Measurements from ENCODE around the gene FAM110A. TPM values are rescaled to one million over a fixed set of nuclear protein-coding genes. Genes with fewer than 3 reads are reported as not detected.
"Not testable (repeated sequence)": the region's sequence is repeated elsewhere in the genome, so short reads cannot be mapped to it uniquely, and the experiment has no call there.

FAM110A gene
- total RNA-seq, 2 donors from 2014 or later, result 4.0 to 4.4 TPM

GRCh38 chr20:839626-840025 is 6.1 kb downstream of the FAM110A start:
- ATAC-seq (no peak), DNase-seq (no peak)
- intact Hi-C loops (cut with DNase I), result no loop called here

DNA sequence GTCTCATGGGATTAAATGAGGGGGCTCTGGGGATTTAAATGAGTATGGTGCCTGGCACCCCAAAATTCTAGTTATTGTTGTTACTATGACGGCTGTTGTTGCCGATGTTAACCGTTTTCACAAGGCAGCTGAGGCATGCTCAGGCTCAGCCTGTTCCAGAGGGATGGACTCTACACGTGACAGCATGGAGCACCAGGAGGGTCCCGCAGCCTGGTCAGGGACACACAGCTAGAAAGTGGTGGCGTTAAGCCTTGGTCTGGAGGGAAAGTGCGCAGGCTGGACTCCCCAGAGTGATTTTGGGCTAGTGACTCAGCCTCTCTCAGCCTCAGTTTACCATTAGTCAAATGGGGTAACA is 7.0 kb downstream of the FAM110A start:
- DNase-seq (no peak), ATAC-seq (no peak)
- intact Hi-C loops (cut with DNase I), result no loop called here

DNA sequence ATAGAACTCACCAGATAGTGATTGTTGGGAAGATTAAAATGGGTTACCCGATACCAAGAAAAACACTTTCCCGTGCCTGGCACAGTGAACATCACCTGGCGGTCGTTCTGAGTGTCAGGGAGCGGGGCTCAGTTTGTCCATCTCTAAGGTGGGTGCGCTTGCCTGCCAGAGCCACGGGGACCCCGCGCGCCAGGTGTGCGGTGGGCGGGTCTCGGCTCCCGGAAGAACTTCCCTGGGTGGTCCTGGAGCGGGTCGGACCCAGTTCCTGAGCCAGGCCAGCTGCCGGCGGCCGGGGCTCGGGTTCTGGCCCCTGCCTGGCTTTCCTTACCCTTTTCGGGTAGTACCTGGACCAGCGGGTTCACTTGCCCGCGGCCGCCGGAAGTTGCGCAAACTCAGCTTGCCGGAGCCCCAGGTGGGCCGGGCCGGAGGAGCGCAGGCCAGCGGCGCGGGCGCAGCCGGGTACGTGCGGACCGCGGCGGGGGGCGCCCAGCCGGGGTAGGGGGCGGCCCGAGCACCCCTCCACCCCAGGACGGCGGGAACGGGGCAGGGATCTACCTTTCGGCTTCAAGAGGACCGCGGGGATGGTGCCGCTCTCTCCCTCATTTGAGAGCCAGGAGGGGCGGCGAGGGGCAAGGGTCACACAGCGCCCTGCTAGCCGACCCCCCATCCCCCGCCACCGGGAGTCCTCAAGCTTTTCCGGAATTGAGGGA is 7.5 kb downstream of the FAM110A start:
- DNase-seq (no peak), ATAC-seq (peak in 1 of 2 donors; percentile 5)
- intact Hi-C loops (cut with DNase I), result no loop called here

DNA sequence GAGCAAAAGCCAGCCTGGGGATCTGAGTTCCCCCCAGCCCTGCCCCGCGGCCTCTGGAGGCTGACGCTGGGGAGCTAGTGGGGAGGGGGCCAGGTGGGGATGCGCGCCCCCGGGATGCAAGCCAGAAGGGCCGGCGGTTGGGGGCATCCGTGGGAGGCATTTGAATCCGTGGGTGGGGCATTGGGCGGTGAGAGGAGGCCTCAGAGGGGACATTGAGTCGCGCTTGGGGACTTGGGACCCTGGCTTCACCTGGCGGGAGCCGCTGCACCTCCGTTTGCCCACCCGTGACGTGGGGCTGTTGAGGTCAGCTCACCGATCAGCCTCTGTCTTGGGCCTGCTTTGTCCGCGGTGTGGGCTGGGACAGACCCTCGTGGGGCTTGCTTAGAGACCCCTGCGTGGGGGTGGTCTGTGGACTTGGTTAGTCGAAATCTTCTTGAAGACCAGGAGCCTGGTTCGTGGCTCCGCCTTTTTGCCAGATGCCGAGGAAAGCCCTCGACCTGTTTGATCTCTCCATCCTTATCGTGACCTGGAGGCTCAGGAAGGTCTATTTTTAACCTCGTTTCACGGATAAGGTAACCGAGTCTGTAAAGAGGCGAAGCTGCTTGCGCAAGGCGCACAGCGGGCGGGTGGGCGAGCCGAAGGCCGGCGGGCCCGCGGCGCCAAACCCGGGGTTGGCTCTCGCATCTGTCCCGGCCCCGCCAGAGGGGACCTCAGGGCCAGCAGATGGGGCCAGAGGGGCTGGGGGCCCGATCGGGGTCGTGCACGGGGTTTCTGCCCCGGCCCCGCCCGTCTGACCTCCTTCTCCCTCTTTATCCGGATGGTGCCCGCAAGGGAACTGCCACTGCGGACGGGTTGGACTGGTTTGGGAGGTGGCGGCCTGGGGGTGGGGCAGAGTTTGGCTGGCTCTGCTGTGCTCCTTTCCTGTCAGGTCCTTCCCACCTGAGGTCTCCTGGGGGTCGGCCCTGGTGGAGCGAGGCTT is 8.3 kb downstream of the FAM110A start:
- DNase-seq (no peak), ATAC-seq (no peak)
- intact Hi-C loops (cut with DNase I), result no loop called here

DNA sequence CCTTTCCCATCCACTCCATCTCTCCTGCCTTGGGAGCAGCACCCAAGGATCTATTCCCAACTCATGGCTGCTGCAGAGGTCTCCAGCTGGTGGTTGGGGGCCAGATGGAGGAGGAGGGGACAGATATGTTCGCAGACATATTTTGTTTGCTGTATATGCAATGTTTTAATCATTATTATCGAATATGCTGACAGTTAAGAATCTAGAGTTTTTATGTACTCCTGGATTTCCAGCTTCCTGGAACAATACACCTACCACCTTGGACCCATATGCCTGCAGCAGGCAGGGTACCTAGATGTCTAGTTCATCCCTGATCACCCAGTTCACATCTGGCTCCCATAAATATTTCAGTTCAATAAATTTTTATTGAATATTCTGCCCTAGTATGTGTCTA is 9.0 kb downstream of the FAM110A start:
- DNase-seq, result no peak
- ATAC-seq, result no peak
- intact Hi-C loops (cut with DNase I), result no loop called here

- ATAC-seq (no peak), DNase-seq (no peak)
- intact Hi-C loops (cut with DNase I), result no loop called here
Observed at GRCh38 chr20:843912-844311, 10.4 kb downstream of the FAM110A start.

GRCh38 chr20:844473-845225 is 11.1 kb downstream of the FAM110A start:
- intact Hi-C loops (cut with DNase I), result no loop called here
- ATAC-seq (peak; percentile 98 to 99), DNase-seq (peak; percentile 94)

DNA sequence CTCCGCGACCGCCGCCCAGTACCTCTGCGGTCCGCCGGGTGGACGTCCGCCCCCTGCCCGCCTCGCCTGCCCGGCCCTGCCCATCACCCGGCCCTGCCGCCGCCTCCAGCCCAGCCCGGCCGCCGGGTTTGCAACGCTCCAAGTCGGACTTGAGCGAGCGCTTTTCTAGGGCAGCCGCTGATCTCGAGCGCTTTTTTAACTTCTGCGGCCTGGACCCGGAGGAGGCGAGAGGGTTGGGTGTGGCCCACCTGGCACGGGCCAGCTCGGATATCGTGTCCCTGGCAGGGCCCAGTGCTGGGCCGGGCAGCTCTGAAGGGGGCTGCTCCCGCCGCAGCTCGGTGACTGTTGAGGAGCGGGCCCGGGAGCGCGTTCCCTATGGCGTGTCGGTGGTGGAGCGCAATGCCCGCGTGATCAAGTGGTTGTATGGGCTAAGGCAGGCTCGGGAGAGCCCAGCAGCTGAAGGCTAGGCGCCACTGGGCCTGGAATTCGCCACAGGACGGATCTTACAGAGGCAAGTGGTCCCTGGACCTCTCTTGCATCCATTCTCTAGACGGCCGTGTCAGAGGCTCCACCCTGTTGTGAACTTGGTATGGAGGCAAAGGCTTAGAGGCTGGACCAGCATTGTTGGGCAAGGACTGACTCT is 11.8 kb downstream of the FAM110A start:
- DNase-seq, result no peak
- intact Hi-C loops (cut with DNase I), result no loop called here
- no peak for ATAC-seq

DNA sequence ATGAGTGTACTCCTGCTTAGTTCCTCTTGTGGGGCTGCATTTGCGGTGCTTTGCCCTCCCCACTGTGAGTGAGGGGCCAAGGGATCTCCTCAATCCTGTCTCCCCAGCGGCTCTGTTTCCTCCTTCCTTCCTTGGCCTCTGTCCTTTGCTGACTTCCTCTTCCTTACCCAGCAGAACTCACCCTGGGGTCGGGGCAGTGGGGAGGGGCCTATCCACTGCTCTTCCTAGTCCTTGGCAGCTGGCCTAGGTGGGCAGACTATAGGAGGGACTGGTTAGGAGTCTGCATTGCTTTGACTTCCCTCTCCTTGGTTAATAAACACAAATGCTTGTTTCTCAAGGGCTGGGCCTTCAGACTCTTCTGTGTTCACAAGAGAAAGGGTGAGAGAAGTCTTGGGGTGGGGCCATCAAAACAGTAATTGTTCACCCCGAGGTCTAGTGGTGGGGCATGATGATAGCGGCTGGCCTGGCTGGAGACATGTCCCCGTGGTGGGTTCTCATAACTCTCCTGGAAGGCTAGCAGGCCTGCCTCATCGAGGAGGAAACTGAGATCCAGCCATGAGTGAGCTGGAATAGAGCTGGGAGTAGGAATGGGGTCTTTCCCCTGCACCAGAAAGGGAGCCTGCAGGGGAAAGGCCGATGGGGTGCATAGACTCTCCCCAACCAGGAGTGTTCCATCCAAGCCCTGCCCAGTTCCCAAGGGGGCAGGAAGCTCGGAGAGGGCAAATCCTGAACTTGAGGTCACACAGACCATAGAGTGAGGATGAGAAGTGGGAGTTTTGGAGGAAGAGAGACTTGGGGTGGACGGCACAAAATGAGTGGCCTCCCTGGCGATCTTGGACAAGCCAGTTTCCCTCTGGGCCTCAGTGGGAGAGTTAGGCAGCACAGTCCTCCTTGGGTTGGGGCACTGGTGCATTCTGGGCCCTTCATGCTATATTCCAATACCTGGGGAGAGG is 12.7 kb downstream of the FAM110A start:
- ATAC-seq (no peak), DNase-seq (no peak)
- intact Hi-C loops (cut with DNase I), result no loop called here

- ATAC-seq (no peak), DNase-seq (no peak)
- intact Hi-C loops (cut with DNase I), result no loop called here
Observed at GRCh38 chr20:846894-847278, 13.4 kb downstream of the FAM110A start.

DNA sequence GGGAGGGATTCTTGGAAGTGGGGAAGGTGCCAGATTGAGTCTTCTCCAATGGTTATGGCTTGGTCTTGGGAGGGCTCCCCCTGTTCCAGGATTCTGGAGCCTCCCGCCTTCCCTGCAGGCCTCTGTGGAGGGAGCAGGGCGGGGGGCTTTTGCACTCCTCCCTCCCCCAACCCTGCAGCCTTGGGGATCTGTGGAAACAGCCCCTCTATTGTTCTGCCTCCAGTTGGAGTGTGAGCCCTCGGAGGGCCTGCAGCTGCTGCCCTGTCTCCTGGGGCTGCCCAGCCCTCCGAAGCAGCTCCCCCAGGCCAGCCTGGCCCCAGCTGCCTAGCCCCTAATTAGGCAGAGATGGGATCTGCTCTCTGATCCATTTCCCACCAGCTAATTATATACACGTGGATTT is 14.7 kb downstream of the FAM110A start:
- DNase-seq (no peak), ATAC-seq (no peak)
- intact Hi-C loops (cut with DNase I), result no loop called here

GRCh38 chr20:848731-849130 is 15.2 kb downstream of the FAM110A start:
- intact Hi-C loops (cut with DNase I); ATAC-seq; DNase-seq: not testable (repeated sequence)

DNA sequence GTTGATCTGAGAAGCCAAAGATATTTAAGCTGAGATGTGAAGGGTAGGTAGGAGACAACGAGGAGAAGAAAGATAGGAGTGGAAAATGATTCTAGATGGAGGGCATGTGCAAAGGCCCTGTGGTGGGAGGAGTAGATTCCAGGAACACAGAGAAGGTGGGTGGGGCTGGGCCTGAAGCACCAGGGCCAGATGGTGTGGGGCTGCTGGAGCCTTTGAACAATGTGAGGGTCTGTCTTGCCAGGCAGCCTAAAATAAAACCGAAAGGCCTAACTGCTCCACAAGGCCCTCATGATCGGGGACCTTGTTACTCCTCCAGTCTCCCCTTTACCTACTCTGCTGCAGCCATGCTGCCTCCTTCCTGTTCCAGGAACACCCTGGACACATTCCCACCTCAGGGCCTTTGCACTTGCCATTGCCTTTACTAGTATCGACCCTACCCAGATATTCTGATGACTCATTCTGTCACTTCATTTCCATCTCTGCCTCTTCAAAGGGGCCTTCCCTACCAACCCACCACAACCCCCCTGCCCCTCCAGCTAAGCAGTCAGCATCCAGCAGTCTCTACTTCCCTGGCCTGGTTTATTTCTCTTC is 20.0 kb downstream of the FAM110A start:
- DNase-seq (no peak), ATAC-seq (no peak)
- intact Hi-C loops (cut with DNase I), result no loop called here

DNA sequence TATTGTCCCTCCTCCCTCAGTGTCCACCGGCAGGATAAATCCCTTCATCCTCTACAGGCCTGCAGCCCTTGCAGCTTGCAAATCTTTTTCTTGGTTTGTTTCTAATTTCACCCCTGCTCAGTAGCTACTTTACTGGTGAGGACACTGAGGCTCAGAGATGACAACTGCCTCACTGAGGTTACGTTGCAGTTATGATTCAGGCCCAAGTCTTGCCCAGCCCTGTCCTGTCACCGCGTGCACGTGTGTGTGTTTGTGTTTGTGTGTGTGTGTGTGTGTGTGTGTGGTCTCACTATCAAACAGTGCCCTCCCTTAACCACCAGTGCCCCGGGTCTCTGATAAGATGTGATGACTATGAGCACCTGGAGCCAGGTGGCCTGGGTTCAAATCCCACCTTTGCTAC is 21.1 kb downstream of the FAM110A start:
- DNase-seq (no peak), ATAC-seq (no peak)
- intact Hi-C loops (cut with DNase I), result no loop called here

DNA sequence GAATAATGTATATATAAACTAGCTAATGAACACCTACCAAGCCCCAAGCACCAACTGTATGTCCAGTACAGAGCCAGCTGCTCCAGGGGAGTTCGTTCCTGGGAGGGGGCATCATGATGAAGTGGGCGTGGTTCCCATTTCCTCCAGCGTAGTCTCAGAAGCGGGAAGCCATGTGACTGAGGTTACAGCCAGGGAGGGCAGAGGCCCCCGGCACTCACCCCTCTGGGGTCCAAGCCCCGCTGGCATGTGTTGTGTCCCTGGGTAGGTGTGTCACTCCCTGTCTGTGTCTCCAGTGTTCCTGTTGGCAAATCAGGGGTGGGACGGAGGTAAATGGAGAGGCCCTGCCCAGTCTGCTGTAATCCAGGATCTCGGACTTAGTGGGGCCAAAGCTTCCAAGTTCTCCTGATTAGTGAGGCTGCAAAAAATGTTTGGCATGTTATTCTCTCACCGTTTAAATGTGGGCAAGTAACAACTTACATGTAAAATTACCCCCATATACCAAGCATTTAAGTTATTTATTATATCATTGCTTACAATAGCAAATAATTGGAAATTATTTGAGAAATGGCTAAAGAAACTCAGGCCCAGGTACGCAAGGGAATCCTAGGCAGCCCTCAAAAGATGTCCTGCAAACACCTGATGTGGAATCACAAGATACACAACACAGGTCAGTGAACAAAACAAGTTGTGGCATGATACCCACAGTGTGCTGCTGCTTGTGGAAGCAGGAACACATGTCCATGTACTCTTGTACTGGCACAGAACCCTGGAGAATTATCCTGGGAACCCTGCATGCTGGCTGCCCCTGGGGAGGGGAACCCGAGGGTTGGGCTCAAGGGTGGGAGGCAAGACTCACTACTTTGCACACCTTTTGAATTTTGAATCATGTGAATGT is 22.2 kb downstream of the FAM110A start:
- ATAC-seq (no peak), DNase-seq (no peak)
- intact Hi-C loops (cut with DNase I), result no loop called here

DNA sequence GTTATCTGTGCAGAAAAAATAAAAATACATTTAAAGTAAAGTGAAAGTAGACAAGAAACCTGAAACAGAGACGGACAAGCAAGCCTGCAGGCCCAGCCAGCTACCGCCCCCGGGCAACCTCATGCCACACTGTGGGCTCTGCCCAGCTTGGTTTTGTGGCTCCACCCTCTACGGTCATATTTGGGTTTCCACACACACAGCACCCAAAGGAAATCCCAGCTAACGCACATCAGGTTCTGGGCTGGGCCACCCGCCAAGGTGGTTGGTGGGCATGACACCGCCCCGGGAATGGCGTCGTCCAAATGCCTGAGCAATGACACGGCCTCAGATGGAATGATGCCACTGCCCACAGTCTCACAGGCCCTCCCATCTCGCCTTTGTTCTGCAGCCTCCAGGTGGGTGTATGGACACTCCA is 22.9 kb downstream of the FAM110A start:
- intact Hi-C loops (cut with DNase I), result no loop called here
- no peak for DNase-seq
- peak in 1 of 2 donors; percentile 83 for ATAC-seq

DNA sequence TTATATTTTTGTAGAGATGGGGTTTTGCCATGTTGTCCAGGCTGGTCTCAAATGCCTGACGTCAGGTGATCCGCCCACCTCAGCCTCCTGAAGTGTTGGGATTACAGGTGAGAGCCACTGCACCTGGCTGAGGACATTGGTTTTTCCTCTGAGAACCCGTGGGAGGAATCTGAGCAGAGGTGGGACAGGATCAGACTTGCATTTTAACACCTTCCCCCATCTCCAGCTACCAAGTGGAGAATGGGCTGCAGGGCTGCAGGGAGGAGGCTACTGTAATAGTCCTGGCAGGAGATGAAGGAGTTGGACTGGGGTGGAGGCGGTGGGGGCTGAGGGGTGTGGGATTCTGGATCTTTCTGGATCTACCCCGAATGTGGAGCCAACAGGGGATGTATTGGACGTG is 24.5 kb downstream of the FAM110A start:
- intact Hi-C loops (cut with DNase I), result no loop called here
- DNase-seq (no peak), ATAC-seq (no peak)
